ENCODE measurements around the gene SFXN4. TPM values are rescaled to one million over a fixed set of nuclear protein-coding genes. Genes with fewer than 3 reads are reported as not detected.

Gene SFXN4
- total and polyA plus RNA-seq, 12 donors, result 31.0 to 135 (median 51.2) TPM

GRCh38 chr10:119095640-119096039 is 69.9 kb downstream of the SFXN4 start:
- Histone ChIP-seq H3K9me3 (replicated peaks in 1 of 3) (no peaks in the 10 kb centered on the region), H3K4me1 (replicated peaks in 1 of 2) (no peaks in the 10 kb centered on the region), H3K4me3 (no peak overlapping the region), H3K36me3 (replicated peaks in 1 of 2) (no peaks in the 10 kb centered on the region), H3K27ac (no peak overlapping the region), H3K27me3 (no peaks in the 10 kb centered on the region)
- no peak for DNase-seq
- intact Hi-C loops (cut with DNase I), result no loop called here
- 61 to 90% (median 79%) methylated on average over 4 of the region's 4 CpGs for WGBS, 4 donors
- no peak for TF ChIP-seq POLR2A (IDR thresholded peaks at IDR 0.05)
- no peak for TF ChIP-seq CTCF (IDR thresholded peaks at IDR 0.05)

- no peaks in the 10 kb centered on the region for H3K4me1 ChIP-seq (replicated peaks in 1 of 2)
- no peaks in the 10 kb centered on the region for H3K27me3 ChIP-seq
- TF ChIP-seq POLR2A (IDR thresholded peaks at IDR 0.05) (no peak), CTCF (IDR thresholded peaks at IDR 0.05) (no peak)
- peak in 1 of 7 donors; percentile 29 for DNase-seq
- H3K27ac ChIP-seq, result no peak overlapping the region
- WGBS, 4 donors, result 68 to 82% (median 78%) methylated on average over 5 of the region's 5 CpGs
- no peak overlapping the region for H3K4me3 ChIP-seq
- intact Hi-C loops (cut with DNase I), result no loop called here
- no peaks in the 10 kb centered on the region for H3K36me3 ChIP-seq (replicated peaks in 1 of 2)
- no peaks in the 10 kb centered on the region for H3K9me3 ChIP-seq (replicated peaks in 1 of 3)
Observed at GRCh38 chr10:119090968-119091367, 74.5 kb downstream of the SFXN4 start.

Small RNA genes lying within 50 kb of the gene (small RNA-seq; reads per million reads assigned to genes)
- 0 to 0.17 reads per million in 2 donors for gene AL355598.1
- gene RN7SL749P, result 0 reads per million in 2 donors

Other genes with a start within 250 kb of the SFXN4 start
- gene NANOS1, start 136.0 kb downstream of the SFXN4 start, total RNA-seq, result 10 to 100 TPM in 5 of 9 donors, 1 to 10 TPM in 4; 4.6 to 38.9 (median 11.3) TPM
- 10 to 100 TPM in 1 of 3 donors, 1 to 10 TPM in 2; 2.8 to 31.7 (median 5.1) TPM for gene NANOS1, start 136.0 kb downstream of the SFXN4 start, polyA plus RNA-seq
- 100 to 1,000 TPM in 1 of 9 donors, 10 to 100 TPM in 8; 65.2 to 117 (median 95.5) TPM for gene EIF3A, start 84.9 kb downstream of the SFXN4 start, total RNA-seq
- gene EIF3A, start 84.9 kb downstream of the SFXN4 start, polyA plus RNA-seq, result 100 to 1,000 TPM in 1 of 3 donors, 10 to 100 TPM in 2; 26.0 to 197 (median 51.4) TPM
- 10 to 100 TPM; 23.4 to 65.3 (median 47.6) TPM for gene DENND10, start 61.6 kb downstream of the SFXN4 start, total RNA-seq
- 10 to 100 TPM; 10.3 to 34.5 (median 20.7) TPM for gene DENND10, start 61.6 kb downstream of the SFXN4 start, polyA plus RNA-seq
- 100 to 1,000 TPM; 306 to 935 (median 443) TPM for gene PRDX3, start 13.1 kb upstream of the SFXN4 start, total RNA-seq
- gene PRDX3, start 13.1 kb upstream of the SFXN4 start, polyA plus RNA-seq, result 100 to 1,000 TPM; 150 to 596 (median 200) TPM
- gene GRK5, start 41.9 kb upstream of the SFXN4 start, total RNA-seq, result 10 to 100 TPM; 13.8 to 96.4 (median 22.5) TPM
- 10 to 100 TPM in 1 of 3 donors, 1 to 10 TPM in 2; 9.3 to 68.4 (median 9.8) TPM for gene GRK5, start 41.9 kb upstream of the SFXN4 start, polyA plus RNA-seq

All from adrenal gland (tissue), 12 donors.